ENCODE results near the gene HOOK2. TPM values are rescaled to one million over a fixed set of nuclear protein-coding genes. Genes with fewer than 3 reads are reported as not detected.

The HOOK2 gene
- polyA plus RNA-seq, 1 of the 3 experiments (the other 2 are of a cell fraction): 33.0 TPM

GRCh38 chr19:12783291-12783848, 8.0 kb upstream of the HOOK2 start:
- Histone ChIP-seq H3K4me2 (peak overlapping the region; percentile 91; the same call in 1 of the 2 replicates), H2AFZ (ENCODE audit: low read depth) (no peak overlapping the region), H3K36me3 (replicated peaks in 1 of 2; ENCODE audit: control insufficient read depth in 1 of 2, insufficient read depth in 2 of 2, low read length in 1 of 2) (no peaks in the 10 kb centered on the region), H3K27ac (ENCODE audit: low read depth in 2 of 2, low read length in 1 of 2) (peak overlapping the region; percentile 97 to 98), H3K4me1 (ENCODE audit: control insufficient read depth in 1 of 2, insufficient read depth in 2 of 2, low read depth in 1 of 2, low read length in 1 of 2) (peaks cover 47 to 68% of the 10 kb centered on the region in 2 experiments), H3K79me2 (ENCODE audit: insufficient read depth) (no peaks in the 10 kb centered on the region), H4K20me1 (ENCODE audit: insufficient read depth) (no peaks in the 10 kb centered on the region), H3K9me3 (no peaks in the 10 kb centered on the region), H3F3A (replicated peaks; ENCODE audit: insufficient read depth) (peaks cover 64% of the 10 kb centered on the region), H3K9ac (peak overlapping the region; percentile 68; the same call in 1 of the 2 replicates), H3K27me3 (ENCODE audit: insufficient read depth) (no peaks in the 10 kb centered on the region), H3K4me3 (ENCODE audit: low read depth in 2 of 2, low read length in 1 of 2) (peak overlapping the region in 1 of 2 experiments; percentile 51; a peak in 2 of 4 replicates), H3K9me2 (no peaks in the 10 kb centered on the region)
- ChIA-PET CTCF (interaction anchor here (1.0 to 12.1 kb wide), 4 partner anchors 14 to 65 kb away, joined by 3 to 447 read pairs (median 8); partner anchors contain the start of genes JUNB, PRDX2 and THSD8), POLR2A (interaction anchor here (0.8 to 2.1 kb wide), 3 partner anchors 9 to 87 kb away, joined by 4 to 63 read pairs (median 4); partner anchors contain the start of genes FBXW9 and JUNB)
- no peak for TF ChIP-seq SMC3 (IDR thresholded peaks at IDR 0.05; ENCODE audit: low read depth, low read length)
- no peak for TF ChIP-seq RFX5 (IDR thresholded peaks at IDR 0.05; ENCODE audit: low read length)
- no peak for TF ChIP-seq JUND (IDR thresholded peaks at IDR 0.05)
- TF ChIP-seq ZBTB33 (IDR thresholded peaks at IDR 0.05; ENCODE audit: borderline replicate concordance, low read depth): no peak
- no peak for TF ChIP-seq RCOR1 (IDR thresholded peaks at IDR 0.05; ENCODE audit: low read length)
- no peak for TF ChIP-seq TCF12 (IDR thresholded peaks at IDR 0.05)
- no peak for TF ChIP-seq NFIC (IDR thresholded peaks at IDR 0.05; ENCODE audit: borderline replicate concordance)
- TF ChIP-seq FOXJ3 (CRISPR knock-in tag; IDR thresholded peaks at IDR 0.05): no peak
- no peak for TF ChIP-seq YY1 (IDR thresholded peaks at IDR 0.05; ENCODE audit: low read depth)
- no peak for TF ChIP-seq RXRA (IDR thresholded peaks at IDR 0.05; ENCODE audit: borderline replicate concordance, low read depth)
- TF ChIP-seq IRF3 (IDR thresholded peaks at IDR 0.05; ENCODE audit: low read depth, low read length): no peak
- no peak for TF ChIP-seq MEF2A (IDR thresholded peaks at IDR 0.05; ENCODE audit: borderline replicate concordance, low read depth)
- no peak for TF ChIP-seq USF2 (IDR thresholded peaks at IDR 0.05; ENCODE audit: borderline replicate concordance, low read depth, low read length)
- no peak for TF ChIP-seq FOXM1 (IDR thresholded peaks at IDR 0.05; ENCODE audit: low read depth)
- TF ChIP-seq EZH2phosphoT487 (IDR thresholded peaks at IDR 0.05; ENCODE audit: borderline replicate concordance, low read depth): no peak
- no peak for TF ChIP-seq MAX (IDR thresholded peaks at IDR 0.05; ENCODE audit: low read depth)
- WGBS (ENCODE audit: low lambda C conversion rate): 6% methylated on average over 11 of the region's 16 CpGs
- DNase-seq: no peak

All from SK-N-SH (cell line).